Non-pigmented ciliary epithelial cell (primary cell): Measurements from ENCODE around the gene FGF14.

ENCODE experiments used
- DNase-seq: peaks from one replicate; pipeline ENCODE4 v3.0.0-alpha.2; 2010; ENCODE audit warnings: low read depth

Gene FGF14

DNA sequence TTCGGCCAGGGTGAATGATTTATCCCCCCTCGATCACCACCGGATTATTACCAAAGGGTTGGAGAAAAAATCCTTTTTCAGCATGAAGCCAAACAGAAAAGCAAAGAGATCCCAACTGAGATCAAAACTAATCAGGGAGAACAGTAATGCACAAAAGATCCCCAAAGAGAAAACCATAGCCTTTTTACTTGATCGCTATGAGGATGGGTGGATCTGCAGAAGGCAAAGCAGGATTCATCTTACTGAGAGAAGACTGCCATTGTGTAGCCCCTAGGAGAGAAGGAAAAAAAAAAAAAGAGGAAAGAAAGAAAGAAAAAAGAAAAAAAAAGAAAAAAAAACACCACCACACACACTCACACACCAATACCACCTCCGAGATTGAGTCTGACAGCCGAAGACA is at the start of gene FGF14:
FGF14 (minus strand) TSS at position 283 of the 400 bp plus-strand sequence.
- no peak for DNase-seq

GRCh38 chr13:102443249-102443648 is 41.4 kb upstream of the FGF14 start:
- no peak for DNase-seq

DNA sequence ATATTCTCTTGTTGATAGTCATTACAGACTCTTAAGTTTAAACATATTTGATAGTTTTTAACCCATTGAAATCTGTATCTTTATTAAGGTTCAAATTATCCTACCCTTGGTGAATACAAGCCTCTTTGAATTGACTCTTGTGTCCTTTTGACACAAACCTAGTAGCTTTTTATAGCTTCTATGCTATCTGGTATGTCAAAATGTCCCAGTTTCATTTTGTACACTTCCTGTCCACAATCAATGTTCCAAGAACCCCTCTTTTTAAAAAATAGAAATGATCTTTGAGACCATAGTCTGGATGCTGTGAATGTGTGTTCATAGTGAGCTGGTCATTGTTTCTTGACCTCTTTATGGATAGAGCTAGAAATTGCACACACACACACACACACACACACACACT is 39.2 kb upstream of the FGF14 start:
- DNase-seq: no peak

DNA sequence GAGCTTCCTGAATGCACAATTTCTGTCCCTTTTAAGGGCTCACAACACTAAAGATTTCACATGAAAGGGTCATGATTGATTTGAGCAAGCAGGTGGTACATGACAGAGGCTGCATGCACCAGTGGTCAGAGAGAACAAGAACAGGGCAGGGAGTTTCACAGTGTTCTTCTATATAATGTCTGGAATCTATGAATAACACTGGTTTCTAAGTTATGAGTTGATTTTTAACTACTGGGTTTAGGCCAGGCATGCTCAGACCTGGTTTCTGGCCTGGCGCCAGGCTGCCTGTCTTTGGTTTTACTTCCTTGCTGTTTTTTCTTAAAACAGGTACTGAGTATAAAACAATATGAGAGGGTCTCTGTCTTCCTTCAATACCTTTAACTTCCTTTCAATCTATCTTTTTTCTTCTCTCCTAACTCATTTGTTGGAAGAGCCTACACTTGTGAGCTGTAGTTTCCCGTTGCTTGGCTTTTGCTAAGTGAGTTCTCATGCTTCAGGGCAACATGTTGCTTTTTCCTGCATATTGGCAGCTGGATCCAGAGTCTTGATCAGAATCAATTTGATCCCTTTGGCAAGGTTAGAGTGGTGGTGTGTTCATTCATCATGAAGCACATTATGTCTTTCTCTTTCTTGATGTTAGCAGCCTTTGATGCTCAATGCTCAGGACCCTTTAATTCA is 38.5 kb upstream of the FGF14 start:
- no peak for DNase-seq

- DNase-seq: no peak
These were observed 20.8 kb upstream of the FGF14 start for GRCh38 chr13:102422690-102423089.

GRCh38 chr13:102405499-102406100 is 3.8 kb upstream of the FGF14 start:
- no peak for DNase-seq

- DNase-seq: no peak
These were observed 442 bp upstream of the FGF14 start for GRCh38 chr13:102402290-102402689.

- DNase-seq: no peak
These were observed 583 bp downstream of the FGF14 start for GRCh38 chr13:102401265-102401664.

GRCh38 chr13:102400675-102401145 is 1.1 kb downstream of the FGF14 start:
- no peak for DNase-seq

- no peak for DNase-seq
These were observed 1.8 kb downstream of the FGF14 start for GRCh38 chr13:102399791-102400674.

GRCh38 chr13:102395939-102396338 is 5.9 kb downstream of the FGF14 start:
- no peak for DNase-seq

DNA sequence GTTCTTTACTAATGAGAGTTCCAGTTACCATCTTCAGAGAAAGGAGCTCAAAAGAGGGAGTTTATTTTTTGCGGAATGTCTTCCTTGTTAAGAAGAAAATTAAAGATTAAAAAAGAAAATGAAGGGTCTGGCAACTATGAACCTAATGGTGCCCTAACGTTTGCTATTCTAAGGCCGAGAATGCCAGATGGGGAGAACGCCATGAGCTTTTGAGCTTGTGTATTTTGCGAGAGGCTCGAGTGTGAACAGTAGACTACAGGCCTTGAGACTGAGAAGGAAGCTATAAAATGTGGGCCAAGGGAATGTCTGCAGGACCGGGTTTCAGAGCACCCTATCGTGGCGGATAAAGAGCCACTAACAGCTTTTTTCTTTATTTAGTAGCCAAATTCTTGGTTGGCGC is 6.7 kb downstream of the FGF14 start:
- DNase-seq: no peak

GRCh38 chr13:102394158-102395053 is 7.4 kb downstream of the FGF14 start:
- DNase-seq: no peak

DNA sequence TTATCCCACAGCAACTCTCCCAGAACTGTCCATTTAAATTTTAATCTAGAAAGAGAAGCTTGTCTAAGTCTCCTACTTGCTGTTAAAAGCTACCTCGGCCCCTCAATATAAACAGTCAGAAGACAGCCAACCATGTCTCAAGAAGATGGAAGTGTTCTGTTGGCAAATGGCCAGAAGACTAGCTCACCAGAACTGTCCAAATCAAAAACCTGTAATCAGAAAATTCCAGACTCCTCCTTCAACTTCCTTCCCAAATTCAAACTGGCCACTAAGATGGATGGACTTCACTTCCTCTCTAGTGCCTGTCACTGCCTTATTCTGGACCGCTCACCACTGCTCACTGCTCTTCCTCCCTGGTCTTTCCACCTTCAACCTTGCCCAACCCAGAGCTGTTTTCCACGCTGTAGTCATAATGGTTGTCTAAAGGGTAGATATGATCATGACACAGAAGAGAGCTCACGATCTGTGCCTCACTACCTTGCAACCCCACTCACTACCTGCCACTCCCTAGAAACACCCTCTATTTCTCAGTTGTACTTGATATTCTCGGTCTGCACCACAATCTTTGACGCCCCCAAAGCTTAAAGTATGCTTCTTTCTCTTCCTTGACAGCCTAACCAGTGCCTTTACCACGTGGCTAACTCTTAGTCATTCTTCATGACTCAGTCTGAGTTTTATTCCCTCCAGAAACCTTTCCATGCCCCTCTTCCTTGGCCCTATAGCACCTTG is 9.2 kb downstream of the FGF14 start:
- no peak for DNase-seq

GRCh38 chr13:102386461-102386860 is 15.4 kb downstream of the FGF14 start:
- DNase-seq: no peak

GRCh38 chr13:102380012-102380411 is 21.8 kb downstream of the FGF14 start:
- no peak for DNase-seq

DNA sequence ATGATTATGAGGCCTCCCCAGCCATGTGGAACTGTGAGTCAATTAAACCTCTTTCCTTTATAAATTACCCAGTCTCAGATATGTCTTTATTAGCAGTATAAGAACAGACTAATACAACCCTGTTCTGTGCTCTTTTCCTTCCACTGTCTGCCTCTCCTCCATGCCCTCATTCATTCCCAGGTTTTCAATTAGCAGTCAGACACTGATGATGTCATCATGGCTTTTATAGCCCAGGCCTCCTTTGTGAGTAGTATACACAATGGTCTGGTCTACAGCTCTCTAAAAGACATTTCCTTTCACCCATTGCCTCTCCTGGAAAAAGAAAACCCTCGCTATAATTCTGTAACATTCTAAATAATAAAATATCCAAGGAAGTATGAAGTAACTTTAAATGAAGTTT is 25.5 kb downstream of the FGF14 start:
- no peak for DNase-seq

GRCh38 chr13:102374726-102375125 is 27.1 kb downstream of the FGF14 start:
- no peak for DNase-seq

GRCh38 chr13:102374233-102374632 is 27.6 kb downstream of the FGF14 start:
- DNase-seq: no peak

GRCh38 chr13:102373221-102373620 is 28.6 kb downstream of the FGF14 start:
- DNase-seq: no peak

GRCh38 chr13:102369302-102369701 is 32.5 kb downstream of the FGF14 start:
- DNase-seq: no peak
